IMR-90 (cell line): ENCODE results near the gene TACC2. TPM values are rescaled to one million over a fixed set of nuclear protein-coding genes. Genes with fewer than 3 reads are reported as not detected.

ENCODE experiments used
- ELK1 ChIP-seq: fragments of 150-350 bp; IDR thresholded peaks from 2 replicates; pipeline ENCODE4 v1.6.1; 2016; ENCODE audit warnings: low read depth, mild to moderate bottlenecking, low read length, moderate library complexity, borderline replicate concordance
- NFE2L2 ChIP-seq: fragments of 150-350 bp; IDR thresholded peaks from 2 replicates; pipeline ENCODE4 v1.6.1; 2016; ENCODE audit warnings: low read depth, mild to moderate bottlenecking, low read length
- polyA plus RNA-seq, 3 experiments: library from polyadenylated mRNA; depleted of rRNA; stranded (reverse); fragments of >200 nt; gene quantifications; 2 replicates each; pipeline ENCODE4 v1.2.3, GENCODE V29; 2012; ENCODE audit warnings: low replicate concordance in 1 of 3
- total RNA-seq: library from RNA; depleted of rRNA; stranded (reverse); fragments of >200 nt; gene quantifications from 2 replicates; pipeline ENCODE4 v1.2.3, GENCODE V29; 2012

Gene TACC2
- total and polyA plus RNA-seq, 2 of the 4 experiments (the other 2 are of a cell fraction) = 2.9 to 15.4 TPM

GRCh38 chr10:122138831-122139625, 150.1 kb downstream of the TACC2 start (continued):
- TF ChIP-seq ELK1 = no peak
- no peak for TF ChIP-seq NFE2L2
